C4-2B (cell line): ENCODE results near the gene POLN.

Experiments used
- H3K27ac ChIP-seq: fragments of 450-650 bp; 2 replicates; pipeline ENCODE4 v1.5.1; 2017
- CTCF ChIP-seq: fragments of 450-650 bp; conservative IDR thresholded peaks from 2 replicates; pipeline ENCODE4 v1.5.1; 2017; ENCODE audit warnings: mild to moderate bottlenecking
- ZFX ChIP-seq: fragments of 450-650 bp; IDR thresholded peaks from 2 replicates; pipeline ENCODE4 v1.6.1; 2017

The POLN gene

GRCh38 chr4:2079006-2079405, 162.9 kb downstream of the POLN start:
- no peak overlapping the region for H3K27ac ChIP-seq
- TF ChIP-seq CTCF, result no peak
- no peak for TF ChIP-seq ZFX

GRCh38 chr4:2078584-2078983, 163.3 kb downstream of the POLN start:
- TF ChIP-seq CTCF, result no peak
- TF ChIP-seq ZFX, result no peak
- H3K27ac ChIP-seq, result no peak overlapping the region

DNA sequence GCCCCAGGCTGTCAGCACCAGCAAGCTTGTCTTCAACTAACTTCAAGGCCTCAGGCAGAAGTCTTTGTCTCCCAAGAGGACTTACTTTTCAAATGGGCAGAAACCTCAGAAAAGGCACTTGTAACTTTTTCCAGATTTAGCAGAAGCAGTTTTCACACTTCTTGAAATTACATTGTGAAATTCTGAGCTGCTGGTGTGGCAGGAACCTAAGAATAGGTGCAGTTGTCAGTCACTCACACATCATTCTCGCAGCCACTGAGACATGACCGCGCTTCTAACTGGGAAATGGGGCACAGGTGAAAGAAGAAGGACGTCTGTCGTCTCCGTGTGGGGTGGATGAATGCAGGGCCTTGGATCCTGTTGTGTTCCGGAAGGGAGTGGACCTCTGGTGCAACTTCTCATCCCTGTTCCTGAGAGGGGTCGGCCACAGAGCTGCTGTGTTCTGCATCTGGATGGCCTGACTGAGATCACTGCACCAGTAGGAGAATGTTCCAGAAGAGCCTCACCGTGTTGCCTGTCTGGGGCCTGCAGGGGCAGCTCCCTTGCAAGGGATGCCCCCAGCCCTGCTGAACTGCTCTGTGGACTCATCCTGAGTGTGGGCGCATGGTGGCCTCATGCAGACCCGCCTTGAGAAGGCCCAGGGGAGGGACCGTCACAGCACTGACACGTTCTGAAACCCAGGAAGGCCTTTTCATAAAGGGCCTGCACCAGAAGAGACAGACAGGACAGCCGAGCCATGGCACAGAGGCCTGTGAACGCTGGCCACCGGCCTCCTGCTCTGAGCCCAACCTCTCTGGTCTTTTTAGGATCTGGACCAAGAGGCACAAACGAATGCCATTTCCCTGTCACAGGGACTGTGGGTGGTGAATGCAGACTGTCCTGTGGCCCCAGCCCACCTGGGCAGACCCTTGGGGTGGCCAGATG, 164.1 kb downstream of the POLN start:
- TF ChIP-seq ZFX (no peak), CTCF (no peak)
- H3K27ac ChIP-seq, result no peak overlapping the region

GRCh38 chr4:2076908-2077536, 164.9 kb downstream of the POLN start:
- H3K27ac ChIP-seq, result no peak overlapping the region
- TF ChIP-seq CTCF (no peak), ZFX (no peak)

- TF ChIP-seq ZFX (no peak), CTCF (no peak)
- H3K27ac ChIP-seq, result no peak overlapping the region
Observed at GRCh38 chr4:2075987-2076907, 165.7 kb downstream of the POLN start.

DNA sequence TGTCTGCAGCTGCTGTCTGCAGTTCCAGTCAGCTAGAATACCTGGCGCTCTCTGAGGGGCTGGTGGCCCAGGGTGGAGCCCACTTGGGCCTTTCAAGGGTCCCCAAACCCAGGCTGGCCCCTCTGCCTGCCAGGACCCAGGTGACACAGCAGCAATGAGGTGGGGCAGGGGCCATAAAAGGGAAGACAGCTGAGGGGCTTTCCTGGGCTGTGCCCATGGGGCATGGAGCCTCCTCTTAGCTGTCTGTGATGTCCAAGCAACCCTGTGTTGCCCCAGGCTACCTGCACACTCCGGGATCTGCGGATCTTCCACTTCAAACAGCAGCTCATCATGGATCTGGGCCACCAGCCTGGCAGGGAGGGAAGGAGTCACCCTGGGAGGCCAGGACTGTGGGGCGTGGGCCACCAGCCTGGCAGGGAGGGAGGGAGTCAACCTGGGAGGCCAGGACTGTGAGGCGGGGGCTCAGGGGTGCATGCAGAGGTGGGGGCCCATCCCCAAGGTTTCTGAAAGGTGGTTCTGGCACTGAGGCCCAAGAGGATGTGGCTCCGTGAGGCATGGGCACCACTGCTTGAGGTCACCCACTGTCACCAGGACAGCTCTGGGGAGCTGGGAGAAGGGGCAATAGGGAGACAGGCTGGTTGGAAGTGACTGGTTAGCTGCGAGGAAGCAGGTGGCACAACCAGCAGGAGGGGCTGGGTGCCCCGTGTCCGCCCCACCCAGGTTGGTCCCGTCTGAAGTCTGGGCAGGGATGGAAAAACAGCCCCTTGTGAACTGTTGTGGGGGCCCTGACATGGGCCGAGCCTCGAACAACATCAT, 166.5 kb downstream of the POLN start:
- no peak overlapping the region for H3K27ac ChIP-seq
- TF ChIP-seq ZFX, result no peak
- TF ChIP-seq CTCF, result no peak
